NCI-H2196 treated with DMSO at 0.1 percent for 48 hours (cell line): Measurements from ENCODE around the gene SYT14.
"Not testable (repeated sequence)": the region's sequence is repeated elsewhere in the genome, so short reads cannot be mapped to it uniquely, and the experiment has no call there.

Experiments used
- DNase-seq: peaks from one replicate; lab custom pipeline; 2025; ENCODE audit not compliant: unreplicated experiment; lab: John Stamatoyannopoulos, UW

SYT14 gene

GRCh38 chr1:210104103-210104502, 166.1 kb downstream of the SYT14 start:
- no peak for DNase-seq

GRCh38 chr1:210112906-210113305, 174.9 kb downstream of the SYT14 start:
- not testable (repeated sequence) for DNase-seq

GRCh38 chr1:210117198-210117597, 179.2 kb downstream of the SYT14 start:
- DNase-seq: no peak

GRCh38 chr1:210117681-210118170, 179.7 kb downstream of the SYT14 start:
- no peak for DNase-seq

GRCh38 chr1:210123383-210123782, 185.4 kb downstream of the SYT14 start:
- no peak for DNase-seq

GRCh38 chr1:210123924-210124589, 186.0 kb downstream of the SYT14 start:
- peak; percentile 3 for DNase-seq

GRCh38 chr1:210124736-210125135, 186.7 kb downstream of the SYT14 start:
- DNase-seq: no peak

GRCh38 chr1:210125143-210125542, 187.1 kb downstream of the SYT14 start:
- DNase-seq: no peak

- no peak for DNase-seq
These were observed 191.1 kb downstream of the SYT14 start for GRCh38 chr1:210129092-210129491.

GRCh38 chr1:210129759-210130158, 191.7 kb downstream of the SYT14 start:
- DNase-seq: no peak

GRCh38 chr1:210132582-210132981, 194.6 kb downstream of the SYT14 start:
- DNase-seq: no peak

GRCh38 chr1:210143465-210144062, 205.5 kb downstream of the SYT14 start:
- DNase-seq: peak; percentile 6

- DNase-seq: no peak
These were observed 206.7 kb downstream of the SYT14 start for GRCh38 chr1:210144736-210145135.

GRCh38 chr1:210151052-210151672, 213.1 kb downstream of the SYT14 start:
- no peak for DNase-seq

- DNase-seq: no peak
These were observed 221.2 kb downstream of the SYT14 start for GRCh38 chr1:210159211-210159610.

- DNase-seq: no peak
These were observed 232.2 kb downstream of the SYT14 start for GRCh38 chr1:210170220-210170619.

GRCh38 chr1:210174133-210174532, 236.1 kb downstream of the SYT14 start:
- DNase-seq: no peak

- no peak for DNase-seq
These were observed 247.0 kb downstream of the SYT14 start for GRCh38 chr1:210185063-210185462.

GRCh38 chr1:210187849-210188606, 250.0 kb downstream of the SYT14 start:
- not testable (repeated sequence) for DNase-seq

- DNase-seq: no peak
These were observed 251.4 kb downstream of the SYT14 start for GRCh38 chr1:210189426-210189825.

GRCh38 chr1:210195635-210196160, 257.7 kb downstream of the SYT14 start:
- no peak for DNase-seq
